Endothelial cell of umbilical vein (primary cell): Measurements from ENCODE around the gene PTTG1IP2. TPM values are rescaled to one million over a fixed set of nuclear protein-coding genes. Genes with fewer than 3 reads are reported as not detected.

Source experiments
- BruUV-seq: library from RNA; stranded (reverse); fragments of 400-500 nt; replicated peaks from 2 replicates; lab custom pipeline; 2021; lab: Mats Ljungman, UMichigan
- CTCF ChIA-PET: fragments of 300-600, 350-600 bp; sonication (Branson Sonifier 250); formaldehyde crosslinking; loops from one replicate; lab custom pipeline; 2021; ENCODE audit warnings: antibody characterized with exemption, inconsistent platforms; lab: Charles Lee
- POLR2A ChIA-PET: fragments of 300-600, 350-600 bp; sonication (Branson Sonifier 250); formaldehyde crosslinking; loops from one replicate; lab custom pipeline; 2021; ENCODE audit warnings: antibody characterized with exemption, inconsistent platforms; lab: Charles Lee
- DNase-seq: peaks from one replicate; pipeline ENCODE4 v3.0.0-alpha.2; 2011; ENCODE audit warnings: low read depth, low spot score
- FAIRE-seq: peaks from 2 replicates; lab custom pipeline; 2011; peaks lifted over from hg19 to GRCh38; lab: Jason Lieb, UNC
- H2AFZ ChIP-seq: 2 replicates; pipeline ENCODE4 v1.6.0; 2012; ENCODE audit warnings: low read depth, low read length, control low read depth, inconsistent platforms
- H3K27ac ChIP-seq: 2 replicates; pipeline ENCODE4 v1.5.1; 2011; ENCODE audit warnings: low read depth, mild to moderate bottlenecking, control low read depth, low read length, moderate library complexity; ENCODE audit not compliant: insufficient read depth
- H3K27me3 ChIP-seq, 2 experiments: 2 replicates each; pipeline versions ENCODE4 v1.6.0 to v1.6.1; 2011; ENCODE audit warnings: low read length in 2 of 2, mixed read lengths in 1 of 2; ENCODE audit not compliant: control insufficient read depth in 2 of 2, insufficient read depth in 2 of 2
- H3K36me3 ChIP-seq, 2 experiments: 2 replicates in 1 of 2; 3 replicates in 1 of 2; pipeline ENCODE4 v1.5.1; 2011; ENCODE audit warnings: low read length in 2 of 2, mild to moderate bottlenecking in 1 of 2, moderate library complexity in 1 of 2; ENCODE audit not compliant: control insufficient read depth in 2 of 2, insufficient read depth in 2 of 2; ENCODE audit errors: extremely low read depth in 1 of 2
- H3K4me1 ChIP-seq: 3 replicates; pipeline ENCODE4 v1.5.1; 2011; ENCODE audit warnings: mild to moderate bottlenecking, low read length; ENCODE audit not compliant: control insufficient read depth, insufficient read depth; ENCODE audit errors: extremely low read depth
- H3K4me2 ChIP-seq: 2 replicates; pipeline ENCODE4 v1.6.1; 2011; ENCODE audit warnings: low read length, control low read depth, mixed read lengths; ENCODE audit not compliant: insufficient read depth
- H3K4me3 ChIP-seq, 3 experiments: fragments of 200-600 bp in 1 of 3; sonication (generic), shearing (Covaris generic) in 1 of 3; replicated peaks in 1 of 3; 2 replicates each; pipeline ENCODE4 v1.5.1; 2011 to 2016; ENCODE audit warnings: control low read depth in 3 of 3, low read length in 3 of 3, mild to moderate bottlenecking in 2 of 3, inconsistent platforms in 1 of 3, low read depth in 1 of 3, moderate library complexity in 1 of 3; ENCODE audit not compliant: insufficient read depth in 1 of 3
- H3K79me2 ChIP-seq: 2 replicates; pipeline ENCODE4 v1.6.0; 2012; ENCODE audit warnings: low read length, inconsistent platforms; ENCODE audit not compliant: control insufficient read depth, insufficient read depth
- H3K9ac ChIP-seq: replicated peaks from 2 replicates; pipeline ENCODE3; 2011; ENCODE audit warnings: low read length, control low read depth; ENCODE audit not compliant: insufficient read depth; ENCODE audit errors: extremely low read depth
- H3K9me1 ChIP-seq: replicated peaks from 3 replicates; pipeline ENCODE4 v1.6.0; 2011; ENCODE audit warnings: mild to moderate bottlenecking, low read length; ENCODE audit not compliant: control insufficient read depth, insufficient read depth; ENCODE audit errors: extremely low read depth
- H3K9me3 ChIP-seq: replicated peaks from 2 replicates; pipeline ENCODE4 v1.5.1; 2012; ENCODE audit warnings: low read length, inconsistent platforms; ENCODE audit not compliant: control insufficient read depth, insufficient read depth
- H4K20me1 ChIP-seq: replicated peaks from 2 replicates; pipeline ENCODE3; 2011; ENCODE audit warnings: mild to moderate bottlenecking, low read length; ENCODE audit not compliant: control insufficient read depth, insufficient read depth; ENCODE audit errors: extremely low read depth
- GATA2 ChIP-seq: IDR thresholded peaks from 2 replicates; pipeline ENCODE4 v1.7.0; 2011; ENCODE audit warnings: low read depth, mild to moderate bottlenecking, moderate library complexity, mixed read lengths, low read length; ENCODE audit not compliant: insufficient read length, insufficient read depth
- JUN ChIP-seq: IDR thresholded peaks from 2 replicates; pipeline ENCODE4 v1.6.1; 2011; ENCODE audit warnings: borderline replicate concordance, low read depth; ENCODE audit not compliant: insufficient read length, insufficient read depth
- dilution Hi-C: fragments of 300-500 bp; cut with MboI; formaldehyde crosslinking; loops from one replicate; pipeline ENCODE4 v1.15.0; 2019; ENCODE audit warnings: low sequenced_read_pairs; ENCODE audit not compliant: extremely low pct_ligation_motif_present
- intact Hi-C: fragments of 100-400 bp; cut with micrococcal nuclease; formaldehyde crosslinking; loops from one replicate; pipeline ENCODE4 v1.10.0; 2022
- polyA plus RNA-seq, 4 experiments: library from polyadenylated mRNA; depleted of rRNA in 3 of 4; stranded (reverse) in 3 of 4; unstranded in 1 of 4; fragments of >200 nt; gene quantifications; 2 replicates each; pipeline versions ENCODE4 v1.2.1 to v1.2.3, GENCODE V29; 2011 to 2012; ENCODE audit warnings: missing spikeins in 1 of 4
- total RNA-seq: library from RNA; stranded (reverse); gene quantifications from 2 replicates; pipeline ENCODE4 v1.2.3, GENCODE V29; 2021
- TF ChIP-seq, protein P1 (sequence below), 2 donors: IDR thresholded peaks; 1 replicate in 1 of 2; 2 replicates in 1 of 2; pipeline ENCODE4 v1.5.1; 2011; ENCODE audit warnings: low read length in 2 of 2, mild to moderate bottlenecking in 2 of 2, moderate library complexity in 2 of 2, control low read depth in 1 of 2, inconsistent platforms in 1 of 2, low read depth in 1 of 2; ENCODE audit not compliant: insufficient read depth in 1 of 2; ENCODE audit errors: extremely low read depth in 1 of 2

Gene PTTG1IP2
- total and polyA plus RNA-seq, 2 donors (not counting 3 experiments of a cell fraction or from before 2014, with no cell fraction given), result not detected

DNA sequence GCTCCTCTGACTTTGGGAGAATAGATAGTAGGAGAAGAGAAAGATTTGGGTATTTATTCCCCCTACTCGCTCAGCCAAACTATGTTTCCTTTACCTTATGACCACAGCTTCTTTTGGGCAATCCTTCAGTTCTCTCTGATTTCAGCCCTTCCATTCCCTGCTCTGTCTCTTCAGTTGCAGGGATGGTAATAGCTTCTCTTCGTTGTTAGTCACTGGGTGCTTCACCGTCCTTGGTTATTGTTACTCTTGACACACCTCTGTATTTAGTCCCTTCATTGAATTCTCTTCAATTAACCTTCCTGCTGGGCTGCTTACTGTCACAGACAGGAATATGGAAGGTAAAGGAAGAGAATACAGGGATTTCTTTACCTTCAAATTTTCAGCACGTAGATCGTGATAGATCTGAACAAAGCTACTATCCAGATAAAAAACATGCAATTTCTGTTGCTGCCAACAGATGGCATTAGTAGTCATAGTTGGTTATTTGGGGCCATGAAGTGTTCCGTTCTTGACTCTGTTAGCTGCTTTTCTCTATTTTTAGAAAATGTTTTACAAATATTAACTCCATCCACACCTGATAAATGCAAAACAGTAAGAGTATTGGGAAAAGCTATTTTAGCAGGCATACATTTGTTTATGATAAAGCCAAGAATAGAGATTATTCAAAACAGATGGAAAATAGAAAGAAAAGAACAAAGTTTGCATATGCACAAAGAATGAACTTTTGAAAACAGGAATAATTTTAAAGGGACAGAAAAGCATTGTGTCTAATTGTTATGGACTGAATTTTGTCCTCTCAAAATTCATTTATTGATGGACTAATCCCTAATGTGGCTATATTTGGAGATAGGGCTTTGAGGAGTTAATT is 14.0 kb upstream of the PTTG1IP2 start:
- Histone ChIP-seq H3K4me3 (peak overlapping the region in 1 of 3 experiments; percentile 16), H3K9me1 (no peaks in the 10 kb centered on the region), H3K9ac (no peak overlapping the region), H3K4me2 (peak overlapping the region; percentile 87), H3K27ac (no peak overlapping the region), H3K36me3 (no peaks in the 10 kb centered on the region), H3K4me1 (no peaks in the 10 kb centered on the region), H3K27me3 (no peaks in the 10 kb centered on the region), H2AFZ (peak overlapping the region; percentile 89), H3K79me2 (no peaks in the 10 kb centered on the region), H4K20me1 (no peaks in the 10 kb centered on the region), H3K9me3 (no peaks in the 10 kb centered on the region)
- peak; percentile 82 for FAIRE-seq
- dilution Hi-C loops, result no loop called here
- TF ChIP-seq GATA2 (no peak), JUN (no peak)
- TF ChIP-seq, protein P1, sequence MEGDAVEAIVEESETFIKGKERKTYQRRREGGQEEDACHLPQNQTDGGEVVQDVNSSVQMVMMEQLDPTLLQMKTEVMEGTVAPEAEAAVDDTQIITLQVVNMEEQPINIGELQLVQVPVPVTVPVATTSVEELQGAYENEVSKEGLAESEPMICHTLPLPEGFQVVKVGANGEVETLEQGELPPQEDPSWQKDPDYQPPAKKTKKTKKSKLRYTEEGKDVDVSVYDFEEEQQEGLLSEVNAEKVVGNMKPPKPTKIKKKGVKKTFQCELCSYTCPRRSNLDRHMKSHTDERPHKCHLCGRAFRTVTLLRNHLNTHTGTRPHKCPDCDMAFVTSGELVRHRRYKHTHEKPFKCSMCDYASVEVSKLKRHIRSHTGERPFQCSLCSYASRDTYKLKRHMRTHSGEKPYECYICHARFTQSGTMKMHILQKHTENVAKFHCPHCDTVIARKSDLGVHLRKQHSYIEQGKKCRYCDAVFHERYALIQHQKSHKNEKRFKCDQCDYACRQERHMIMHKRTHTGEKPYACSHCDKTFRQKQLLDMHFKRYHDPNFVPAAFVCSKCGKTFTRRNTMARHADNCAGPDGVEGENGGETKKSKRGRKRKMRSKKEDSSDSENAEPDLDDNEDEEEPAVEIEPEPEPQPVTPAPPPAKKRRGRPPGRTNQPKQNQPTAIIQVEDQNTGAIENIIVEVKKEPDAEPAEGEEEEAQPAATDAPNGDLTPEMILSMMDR (IDR thresholded peaks at IDR 0.05; ENCODE audit: extremely low read depth in 1 of 2, insufficient read depth in 1 of 2, low read depth in 1 of 2, low read length in 2 of 2), result peak; percentile 55 to 56
- ChIA-PET CTCF (interaction anchor here (0.6 to 1.7 kb wide), 56 partner anchors 9 to 1992 kb away, joined by 3 to 169 read pairs (median 4); partner anchors contain the start of genes CDK14, GATAD1 and STEAP2), POLR2A (no interaction called here)
- intact Hi-C loops, result loop anchor here (1.0 to 10.0 kb wide), 6 partner anchors 65 to 579 kb away; partner anchors contain the start of genes CDK14 and GTPBP10
- DNase-seq, result peak; percentile 57
- BruUV-seq, result no TSS peak
